GM23338 (cell line): ENCODE measurements around the gene RYR2. TPM values are rescaled to one million over a fixed set of nuclear protein-coding genes. Genes with fewer than 3 reads are reported as not detected.

ENCODE experiments used
- ATAC-seq: fragments of 200-7000 bp; cut with Tn5 transposase; 3 replicates; pipeline ENCODE4 v1.9.1; 2020
- DNase-seq: peaks from one replicate; pipeline ENCODE4 v3.0.0-alpha.2; 2015; ENCODE audit warnings: low spot score
- H2AFZ ChIP-seq: fragments of 200-600 bp; sonication (generic); 2 replicates; pipeline ENCODE4 v1.8.0; 2016; ENCODE audit warnings: antibody characterized with exemption, mild to moderate bottlenecking, moderate library complexity
- H3F3A ChIP-seq: fragments of 200-600 bp; sonication (generic); replicated peaks from 2 replicates; pipeline ENCODE4 v1.8.0; 2017; ENCODE audit warnings: antibody characterized with exemption, mixed run types, low read depth
- H3K27ac ChIP-seq: fragments of 200-600 bp; sonication (generic); 2 replicates; pipeline ENCODE4 v1.6.1; 2016; ENCODE audit warnings: low read depth
- H3K27me3 ChIP-seq: fragments of 200-600 bp; sonication (generic); 2 replicates; pipeline ENCODE4 v1.8.0; 2016; ENCODE audit warnings: mild to moderate bottlenecking, mixed run types, moderate library complexity; ENCODE audit not compliant: insufficient read depth
- H3K36me3 ChIP-seq: fragments of 200-600 bp; sonication (generic); 2 replicates; pipeline ENCODE4 v1.8.0; 2016; ENCODE audit warnings: mild to moderate bottlenecking; ENCODE audit not compliant: insufficient read depth
- H3K4me1 ChIP-seq: fragments of 200-600 bp; sonication (generic); 2 replicates; pipeline ENCODE4 v1.8.0; 2016; ENCODE audit warnings: mild to moderate bottlenecking, moderate library complexity; ENCODE audit not compliant: insufficient read depth
- H3K4me2 ChIP-seq: fragments of 200-600 bp; sonication (generic); 2 replicates; pipeline ENCODE4 v1.7.1; 2017; ENCODE audit warnings: mixed run types
- H3K4me3 ChIP-seq: fragments of 200-600 bp; sonication (generic); 2 replicates; pipeline ENCODE4 v1.6.1; 2016; ENCODE audit warnings: mixed run types
- H3K79me2 ChIP-seq: fragments of 200-600 bp; sonication (generic); replicated peaks from 2 replicates; pipeline ENCODE4 v1.8.0; 2017; ENCODE audit warnings: mild to moderate bottlenecking; ENCODE audit not compliant: insufficient read depth
- H3K9me2 ChIP-seq: fragments of 200-600 bp; sonication (generic); 2 replicates; pipeline ENCODE4 v1.8.0; 2017; ENCODE audit not compliant: insufficient read depth
- H4K20me1 ChIP-seq: fragments of 200-600 bp; sonication (generic); replicated peaks from 2 replicates; pipeline ENCODE4 v1.8.0; 2017; ENCODE audit warnings: mild to moderate bottlenecking; ENCODE audit not compliant: insufficient read depth
- H3K27ac Mint-ChIP-seq: 2 replicates; pipeline ENCODE4 v1.8.0; 2020; ENCODE audit warnings: inconsistent platforms, mild to moderate bottlenecking, moderate library complexity, mixed read lengths
- H3K27me3 Mint-ChIP-seq: 3 replicates; pipeline ENCODE4 v1.8.0; 2022; ENCODE audit warnings: low read depth, mild to moderate bottlenecking, moderate library complexity, mixed read lengths, inconsistent platforms; ENCODE audit not compliant: insufficient read depth, poor library complexity
- H3K36me3 Mint-ChIP-seq: 3 replicates; pipeline ENCODE4 v1.8.0; 2021; ENCODE audit warnings: low read depth, mild to moderate bottlenecking, inconsistent platforms, moderate library complexity, mixed read lengths
- H3K4me1 Mint-ChIP-seq: 3 replicates; pipeline ENCODE4 v1.8.0; 2020; ENCODE audit warnings: mild to moderate bottlenecking, inconsistent platforms, mixed read lengths
- H3K4me3 Mint-ChIP-seq: 3 replicates; pipeline ENCODE4 v1.8.0; 2021; ENCODE audit warnings: moderate library complexity, mild to moderate bottlenecking, inconsistent platforms, mixed read lengths
- H3K9me3 Mint-ChIP-seq: 3 replicates; pipeline ENCODE4 v1.8.0; 2020; ENCODE audit warnings: moderate library complexity, mild to moderate bottlenecking, inconsistent platforms, mixed read lengths
- CREB1 ChIP-seq: fragments of 250-450 bp; sonication (Bioruptor Pico); IDR thresholded peaks from 2 replicates; pipeline ENCODE4 v1.5.0; 2020; ENCODE audit warnings: low read depth, mild to moderate bottlenecking, moderate library complexity
- CTCF ChIP-seq, 2 experiments: fragments of 200-600 bp in 1 of 2; sonication (generic) in 1 of 2; conservative IDR thresholded peaks; 2 replicates each; pipeline versions ENCODE4 v1.5.1 to v1.6.1; 2016 to 2017; ENCODE audit warnings: antibody characterized with exemption in 2 of 2, low read depth in 2 of 2, mild to moderate bottlenecking in 2 of 2, moderate library complexity in 1 of 2
- ETS1 ChIP-seq: IDR thresholded peaks from 2 replicates; pipeline ENCODE4 v1.6.1; 2016; ENCODE audit warnings: antibody characterized with exemption
- EZH2 ChIP-seq: fragments of 200-600 bp; sonication (generic); IDR thresholded peaks from one replicate; pipeline ENCODE4 v1.8.0; 2017; ENCODE audit warnings: antibody characterized with exemption, mild to moderate bottlenecking, low read depth; ENCODE audit not compliant: unreplicated experiment
- EZH2phosphoT487 ChIP-seq: fragments of 200-600 bp; sonication (generic); IDR thresholded peaks from one replicate; pipeline ENCODE4 v1.8.1; 2018; ENCODE audit warnings: antibody characterized with exemption; ENCODE audit not compliant: unreplicated experiment
- JUNB ChIP-seq: IDR thresholded peaks from one replicate; pipeline ENCODE4 v1.6.1; 2016; ENCODE audit warnings: antibody characterized with exemption; ENCODE audit not compliant: unreplicated experiment
- NANOG ChIP-seq: IDR thresholded peaks from 2 replicates; pipeline ENCODE4 v1.6.1; 2016; ENCODE audit warnings: antibody characterized with exemption, borderline replicate concordance
- POLR2AphosphoS5 ChIP-seq: IDR thresholded peaks from 2 replicates; pipeline ENCODE4 v1.6.1; 2016; ENCODE audit warnings: antibody characterized with exemption, low read depth
- REST ChIP-seq: IDR thresholded peaks from one replicate; pipeline ENCODE4 v1.6.1; 2018; ENCODE audit warnings: antibody characterized with exemption; ENCODE audit not compliant: unreplicated experiment
- STAT1 ChIP-seq: IDR thresholded peaks from one replicate; pipeline ENCODE4 v1.6.1; 2016; ENCODE audit warnings: antibody characterized with exemption; ENCODE audit not compliant: unreplicated experiment
- ZNF114 ChIP-seq: fragments of 250-450 bp; sonication (Bioruptor Pico); IDR thresholded peaks from 2 replicates; pipeline ENCODE4 v1.5.0; 2020; ENCODE audit warnings: mild to moderate bottlenecking, moderate library complexity
- ZNF331 ChIP-seq: fragments of 250-450 bp; sonication (Bioruptor Pico); IDR thresholded peaks from 2 replicates; pipeline ENCODE4 v1.5.0; 2020; ENCODE audit warnings: low read depth, mild to moderate bottlenecking, moderate library complexity
- ZNF462 ChIP-seq: fragments of 250-450 bp; sonication (Bioruptor Pico); IDR thresholded peaks from 2 replicates; pipeline ENCODE4 v1.5.0; 2020; ENCODE audit warnings: mild to moderate bottlenecking, moderate library complexity
- polyA plus RNA-seq: library from polyadenylated mRNA; unstranded; fragments of >200 nt; fragmentation: Nextera tagmentation; extraction: Ambion mirVana; gene quantifications from 2 replicates; pipeline ENCODE4 v1.2.1, GENCODE V29; 2016
- total RNA-seq: library from RNA; depleted of rRNA; stranded (reverse); fragments of >200 nt; shearing (Covaris generic); gene quantifications from 2 replicates; pipeline ENCODE4 v1.2.3, GENCODE V29; 2014

RYR2 gene
- total and polyA plus RNA-seq, 2 experiments from 2014 or later, result 8.9 to 10.0 TPM

GRCh38 chr1:237065903-237066302 lies 23.9 kb downstream of the RYR2 start:
- TF ChIP-seq STAT1, result no peak
- TF ChIP-seq ZNF331 (CRISPR knock-in tag), result no peak
- TF ChIP-seq ZNF462 (CRISPR knock-in tag), result no peak
- TF ChIP-seq CREB1, result no peak
- TF ChIP-seq POLR2AphosphoS5, result no peak
- no peak for TF ChIP-seq EZH2phosphoT487
- no peak for TF ChIP-seq JUNB
- TF ChIP-seq EZH2, result no peak
- no peak for TF ChIP-seq CTCF (conservative IDR thresholded peaks at IDR 0.05; ENCODE audit: low read depth in 2 of 2)
- TF ChIP-seq REST, result no peak
- TF ChIP-seq ZNF114 (CRISPR knock-in tag), result no peak
- TF ChIP-seq NANOG, result no peak
- TF ChIP-seq ETS1, result no peak
- Histone ChIP-seq H3K27me3 (no peaks in the 10 kb centered on the region), H3K4me3 (no peak overlapping the region), H4K20me1 (no peaks in the 10 kb centered on the region), H3K4me2 (no peak overlapping the region), H3K9me2 (no peaks in the 10 kb centered on the region), H2AFZ (no peak overlapping the region), H3K36me3 (no peaks in the 10 kb centered on the region), H3F3A (no peaks in the 10 kb centered on the region), H3K4me1 (peaks cover 24% of the 10 kb centered on the region), H3K27ac (no peak overlapping the region), H3K79me2 (peaks cover 84% of the 10 kb centered on the region)
- Mint-ChIP-seq H3K4me1 (peaks cover 11% of the 10 kb centered on the region; the same call in 2 of the 3 replicates), H3K27me3 (peaks cover 3% of the 10 kb centered on the region), H3K27ac (peak overlapping the region; percentile 15; the same call in 1 of the 2 replicates), H3K36me3 (peaks cover 4% of the 10 kb centered on the region; the same call in 2 of the 3 replicates), H3K9me3 (no peaks in the 10 kb centered on the region), H3K4me3 (no peak overlapping the region)
- DNase-seq (no peak), ATAC-seq (no peak)
